ENCODE results near the gene YY2. TPM values are rescaled to one million over a fixed set of nuclear protein-coding genes. Genes with fewer than 3 reads are reported as not detected.

The YY2 gene
- total and polyA plus RNA-seq, 2 of the 8 experiments (the other 6 are each of a cell fraction or from before 2014, with no cell fraction given), result 0.60 to 1.5 TPM

DNA sequence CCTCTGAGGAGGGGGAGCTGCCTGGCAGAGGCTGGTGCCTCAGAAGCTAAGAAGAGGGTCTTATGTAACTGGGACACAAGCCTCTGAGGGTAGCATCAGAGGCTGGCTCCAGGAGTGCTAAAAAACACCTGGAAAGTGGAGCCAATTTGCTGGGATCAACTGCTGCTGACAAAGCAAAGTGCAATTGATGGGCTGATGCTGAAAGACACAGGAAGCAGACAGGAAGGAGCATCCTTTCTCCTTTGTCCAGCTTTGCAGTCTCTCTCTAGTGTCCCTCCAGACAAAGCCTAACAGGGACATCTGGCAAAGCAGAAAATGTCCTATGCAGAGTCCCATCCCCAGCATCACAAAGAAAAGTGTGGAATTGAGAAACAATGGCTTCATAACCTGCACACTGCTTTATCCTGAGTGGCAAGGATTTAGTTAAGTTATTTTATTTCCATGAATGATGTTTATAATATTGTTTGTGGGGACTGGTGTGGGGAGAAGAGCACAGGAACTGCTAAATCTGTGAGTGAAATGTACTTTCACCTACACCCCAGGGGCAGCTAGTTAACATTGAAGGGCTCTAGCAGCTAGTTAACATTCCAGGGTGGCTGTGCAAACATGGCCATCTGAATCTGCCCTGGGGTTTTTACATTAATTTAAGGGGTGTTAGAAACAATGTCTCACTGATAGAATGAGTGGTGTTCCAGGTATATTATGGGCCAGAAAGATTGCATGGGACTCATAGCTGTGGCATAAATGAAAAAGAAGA, 42.0 kb upstream of the YY2 start:
- Histone ChIP-seq H3K4me3 (ENCODE audit: extremely low read depth in 1 of 4, insufficient read depth in 2 of 4, low read depth in 3 of 4, low read length in 4 of 4) (no peak overlapping the region), H3K36me3 (ENCODE audit: control insufficient read depth in 2 of 4, insufficient read depth in 4 of 4, low read length in 3 of 4) (0 out of 8 replicates have a peak, but pooled peaks cover 0 to 5% (median 0%) of the 10 kb centered on the region in 4 experiments), H2BK12ac (ENCODE audit: low read depth, low read length) (peak overlapping the region; percentile 50; the same call in 1 of the 2 replicates), H3K14ac (ENCODE audit: insufficient read length) (no peak overlapping the region), H2BK120ac (replicated peaks; ENCODE audit: low read depth, low read length) (no peak overlapping the region), H4K20me1 (replicated peaks in 1 of 2; ENCODE audit: control insufficient read depth in 1 of 2, insufficient read depth in 2 of 2, low read length in 2 of 2) (no peaks in the 10 kb centered on the region), H2AK5ac (ENCODE audit: low read depth, low read length) (no peak overlapping the region), H2BK5ac (ENCODE audit: low read depth, low read length) (0 out of 2 replicates have a peak overlapping the region, but pooled peaks have one; percentile 52), H3K56ac (replicated peaks; ENCODE audit: insufficient read length, low read depth, low read length) (no peak overlapping the region), H3K23ac (ENCODE audit: insufficient read length) (no peak overlapping the region), H2AFZ (ENCODE audit: low read length) (0 out of 2 replicates have a peak overlapping the region, but pooled peaks have one; percentile 44), H3K79me2 (ENCODE audit: control insufficient read depth in 1 of 2, insufficient read depth in 2 of 2, low read length in 2 of 2) (no peaks in the 10 kb centered on the region), H3K27ac (ENCODE audit: low read depth, low read length) (no peak overlapping the region; the same call in 1 of the 2 replicates), H3K9me3 (ENCODE audit: insufficient read depth in 2 of 2, low read depth in 1 of 2, low read length in 1 of 2) (peaks cover 7 to 11% of the 10 kb centered on the region in 2 experiments; a peak in 2 of 4 replicates), H3K4ac (replicated peaks; ENCODE audit: insufficient read length, low read depth, low read length) (no peak overlapping the region), H2BK15ac (ENCODE audit: low read length) (no peak overlapping the region), H3K27me3 (replicated peaks in 1 of 4; ENCODE audit: control insufficient read depth in 3 of 4, extremely low read depth in 1 of 4, insufficient read depth in 3 of 4, low read length in 3 of 4) (no peaks in the 10 kb centered on the region), H4K8ac (ENCODE audit: extremely low read depth, insufficient read depth, low read length) (no peak overlapping the region), H3K9ac (replicated peaks in 1 of 4; ENCODE audit: extremely low read depth in 1 of 4, low read depth in 3 of 4, low read length in 3 of 4) (no peak overlapping the region), H3K4me2 (ENCODE audit: insufficient read depth in 1 of 2, low read depth in 2 of 2, low read length in 2 of 2) (0 out of 4 replicates have a peak overlapping the region, but pooled peaks of 1 of the 2 experiments have one; percentile 37), H3K4me1 (replicated peaks in 1 of 4; ENCODE audit: control insufficient read depth in 3 of 4, insufficient read depth in 4 of 4, low read length in 3 of 4) (peaks cover 0 to 7% (median 4%) of the 10 kb centered on the region in 4 experiments; a peak in 3 of 7 replicates), H4K5ac (ENCODE audit: insufficient read length, low read depth, low read length) (peak overlapping the region; percentile 30), H3K23me2 (ENCODE audit: low read depth, low read length) (no peaks in the 10 kb centered on the region), H2BK20ac (ENCODE audit: low read length) (0 out of 2 replicates have a peak overlapping the region, but pooled peaks have one; percentile 18), H3K18ac (ENCODE audit: extremely low read depth, low read length) (peak overlapping the region; percentile 2; the same call in 1 of the 2 replicates), H4K91ac (replicated peaks; ENCODE audit: insufficient read length, low read length) (peak overlapping the region; percentile 5), H3K79me1 (ENCODE audit: low read depth, low read length) (no peaks in the 10 kb centered on the region)
- DNase-seq (ENCODE audit: low read depth in 1 of 2, low spot score in 2 of 2) (no peak), FAIRE-seq (no peak)
- ChIA-PET POLR2A (ENCODE audit: partially characterized antibody) (interaction anchor here (1.3 to 2.1 kb wide), 2 partner anchors 9 to 123 kb away, joined by 3 to 9 read pairs; no protein-coding TSS in a partner anchor), CTCF (ENCODE audit: partially characterized antibody) (interaction anchor here (1.5 kb wide), 1 partner anchor 119 kb away, joined by 5 read pairs; no protein-coding TSS in a partner anchor)
- TF ChIP-seq SP1 (IDR thresholded peaks at IDR 0.05; ENCODE audit: low read depth, low read length) (no peak), MAFK (IDR thresholded peaks at IDR 0.05; ENCODE audit: low read depth, low read length) (no peak), YY1 (IDR thresholded peaks at IDR 0.05; ENCODE audit: low read depth, low read length) (no peak), CREB1 (IDR thresholded peaks at IDR 0.05) (no peak), KDM5A (IDR thresholded peaks at IDR 0.05; ENCODE audit: low read length) (no peak), EZH2 (IDR thresholded peaks at IDR 0.05; ENCODE audit: low read depth, low read length, severe bottlenecking) (no peak), SUZ12 (IDR thresholded peaks at IDR 0.05; ENCODE audit: low read length) (no peak), SAP30 (IDR thresholded peaks at IDR 0.05; ENCODE audit: insufficient read depth, insufficient replicate concordance, low read length) (no peak), TAF1 (IDR thresholded peaks at IDR 0.05; ENCODE audit: low read depth, low read length) (no peak), EGR1 (IDR thresholded peaks at IDR 0.05; ENCODE audit: borderline replicate concordance, low read depth, low read length) (no peak), BRCA1 (IDR thresholded peaks at IDR 0.05; ENCODE audit: low read depth, low read length) (no peak), HDAC2 (IDR thresholded peaks at IDR 0.05; ENCODE audit: borderline replicate concordance in 1 of 2, low read depth in 2 of 2, low read length in 2 of 2) (no peak)
